ENCODE measurements around the gene TRIO. TPM values are rescaled to one million over a fixed set of nuclear protein-coding genes. Genes with fewer than 3 reads are reported as not detected.

TRIO gene
- polyA plus RNA-seq, 1 donor (not counting 4 experiments of a cell fraction or from before 2014, with no cell fraction given): 57.2 TPM

DNA sequence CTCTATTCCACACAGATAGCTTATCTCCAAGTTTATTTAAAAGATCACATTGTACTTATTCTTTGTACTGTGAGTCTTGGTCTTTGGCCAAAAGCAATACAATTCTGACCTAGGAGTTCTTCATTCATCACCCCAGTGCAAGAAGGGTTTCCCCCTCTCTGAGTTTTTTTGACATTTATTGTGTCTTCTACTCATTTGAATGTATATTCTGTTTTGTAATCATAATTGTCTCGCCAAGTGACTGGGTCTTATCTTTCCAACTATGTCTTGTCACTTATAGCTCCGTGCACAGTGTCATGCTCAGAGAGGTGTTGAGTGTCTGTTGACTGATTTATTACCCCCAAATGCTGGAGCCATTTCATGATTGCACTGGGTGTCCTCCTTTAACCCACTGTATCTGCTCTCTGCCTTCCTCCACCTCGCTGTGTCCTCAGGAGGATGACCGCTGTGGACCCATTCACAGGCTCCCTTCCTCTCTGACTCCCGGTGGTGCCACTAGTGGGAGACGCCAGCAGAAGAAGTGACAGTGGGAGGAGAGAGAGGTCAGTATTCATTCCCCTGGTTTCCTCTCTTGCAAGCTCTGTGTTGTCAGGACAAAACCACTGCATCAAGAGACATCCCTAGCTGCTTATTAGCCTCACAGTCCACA lies 11.2 kb upstream of the TRIO start:
- H3K79me2 ChIP-seq (ENCODE audit: control insufficient read depth, insufficient read depth, low read length): no peaks in the 10 kb centered on the region
- H2AFZ ChIP-seq (ENCODE audit: control insufficient read depth, low read length): no peak overlapping the region
- no peaks in the 10 kb centered on the region for H3K9me1 ChIP-seq (ENCODE audit: control insufficient read depth, extremely low read depth, insufficient read depth, low read length)
- H3K4me3 ChIP-seq (ENCODE audit: control insufficient read depth in 2 of 3, extremely low read depth in 1 of 3, insufficient read depth in 2 of 3, low read depth in 1 of 3, low read length in 3 of 3): no peak overlapping the region
- no peak overlapping the region for H3K27ac ChIP-seq (ENCODE audit: control insufficient read depth, insufficient read depth, low read length)
- no peaks in the 10 kb centered on the region for H3K27me3 ChIP-seq (ENCODE audit: control insufficient read depth, extremely low read depth, insufficient read depth, low read length)
- H3K36me3 ChIP-seq (ENCODE audit: control insufficient read depth in 2 of 2, extremely low read depth in 1 of 2, insufficient read depth in 2 of 2, low read length in 2 of 2): no peaks in the 10 kb centered on the region
- H4K20me1 ChIP-seq (ENCODE audit: control insufficient read depth, extremely low read depth, insufficient read depth, low read length): no peaks in the 10 kb centered on the region
- no peak for TF ChIP-seq EZH2 (IDR thresholded peaks at IDR 0.05; ENCODE audit: low read length)
- TF ChIP-seq CTCF (optimal IDR thresholded peaks at IDR 0.05 in 1 of 3, IDR thresholded peaks at IDR 0.05 in 1 of 3, conservative IDR thresholded peaks at IDR 0.05 in 1 of 3; ENCODE audit: extremely low read depth in 1 of 3, insufficient read depth in 2 of 3, low read length in 3 of 3): no peak
- FAIRE-seq (no peak), DNase-seq (ENCODE audit: low read depth, low spot score) (no peak)
- H3K9me3 ChIP-seq (ENCODE audit: control insufficient read depth, low read depth, low read length): no peaks in the 10 kb centered on the region
- H3K4me2 ChIP-seq (ENCODE audit: control insufficient read depth, extremely low read depth, insufficient read depth, low read depth, low read length): no peak overlapping the region
- dilution Hi-C loops (cut with MboI; ENCODE audit: extremely low pct_ligation_motif_present, low sequenced_read_pairs): no loop called here
- H3K4me1 ChIP-seq (ENCODE audit: control insufficient read depth, extremely low read depth, insufficient read depth, low read length): no peaks in the 10 kb centered on the region
- no peak overlapping the region for H3K9ac ChIP-seq (ENCODE audit: control insufficient read depth, extremely low read depth, insufficient read depth, low read length)

- no peak for DNase-seq (ENCODE audit: low read depth, low spot score)
- dilution Hi-C loops (cut with MboI; ENCODE audit: extremely low pct_ligation_motif_present, low sequenced_read_pairs): no loop called here
These were observed 9.7 kb upstream of the TRIO start for GRCh38 chr5:14133394-14133793.

More at GRCh38 chr5:14133394-14133793, 9.7 kb upstream of the TRIO start:
- Histone ChIP-seq H4K20me1 (ENCODE audit: control insufficient read depth, extremely low read depth, insufficient read depth, low read length) (no peaks in the 10 kb centered on the region), H3K4me1 (ENCODE audit: control insufficient read depth, extremely low read depth, insufficient read depth, low read length) (no peaks in the 10 kb centered on the region), H3K27ac (ENCODE audit: control insufficient read depth, insufficient read depth, low read length) (no peak overlapping the region), H3K27me3 (ENCODE audit: control insufficient read depth, extremely low read depth, insufficient read depth, low read length) (no peaks in the 10 kb centered on the region), H3K9me3 (ENCODE audit: control insufficient read depth, low read depth, low read length) (no peaks in the 10 kb centered on the region), H2AFZ (ENCODE audit: control insufficient read depth, low read length) (no peak overlapping the region), H3K4me3 (ENCODE audit: control insufficient read depth in 2 of 3, extremely low read depth in 1 of 3, insufficient read depth in 2 of 3, low read depth in 1 of 3, low read length in 3 of 3) (no peak overlapping the region), H3K79me2 (ENCODE audit: control insufficient read depth, insufficient read depth, low read length) (no peaks in the 10 kb centered on the region), H3K9ac (ENCODE audit: control insufficient read depth, extremely low read depth, insufficient read depth, low read length) (no peak overlapping the region), H3K4me2 (ENCODE audit: control insufficient read depth, extremely low read depth, insufficient read depth, low read depth, low read length) (no peak overlapping the region), H3K36me3 (ENCODE audit: control insufficient read depth in 2 of 2, extremely low read depth in 1 of 2, insufficient read depth in 2 of 2, low read length in 2 of 2) (no peaks in the 10 kb centered on the region), H3K9me1 (ENCODE audit: control insufficient read depth, extremely low read depth, insufficient read depth, low read length) (no peaks in the 10 kb centered on the region)
- no peak for FAIRE-seq
- no peak for TF ChIP-seq EZH2 (IDR thresholded peaks at IDR 0.05; ENCODE audit: low read length)
- no peak for TF ChIP-seq CTCF (optimal IDR thresholded peaks at IDR 0.05 in 1 of 3, IDR thresholded peaks at IDR 0.05 in 1 of 3, conservative IDR thresholded peaks at IDR 0.05 in 1 of 3; ENCODE audit: extremely low read depth in 1 of 3, insufficient read depth in 2 of 3, low read length in 3 of 3)

Measured in keratinocyte (primary cell).